Measurements from ENCODE around the gene NRF1.
A peak's percentile ranks its signal among the peaks of the same experiment; 100 is the strongest.

Gene NRF1

DNA sequence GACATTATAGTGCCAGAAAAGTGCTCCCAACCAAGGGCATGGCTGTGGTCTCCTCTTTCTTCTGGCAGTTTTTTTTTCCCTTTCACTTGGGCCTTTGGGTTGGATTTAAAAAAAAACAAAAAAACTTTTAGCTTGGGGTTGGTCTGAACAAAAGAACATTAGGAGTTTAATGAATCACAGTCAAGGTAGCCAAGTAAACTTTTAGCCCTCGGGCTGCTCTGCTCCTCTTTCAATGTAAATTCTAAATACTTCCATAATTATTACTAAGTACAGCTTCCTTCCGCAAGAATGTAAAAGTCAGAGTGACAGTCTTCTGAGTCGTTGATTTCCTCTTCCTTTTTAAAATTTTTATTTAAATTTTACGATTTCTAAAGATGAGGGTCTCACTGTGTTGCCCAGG lies 79.2 kb downstream of the NRF1 start:
- no peak overlapping the region for H3K27ac ChIP-seq (ENCODE audit: low read length)
- no peak overlapping the region for H3K4me3 ChIP-seq (ENCODE audit: low read length)
- peaks cover 21% of the 10 kb centered on the region for H3K36me3 ChIP-seq (ENCODE audit: control insufficient read depth, low read depth, low read length)
- H3K4me1 ChIP-seq (ENCODE audit: control insufficient read depth, low read depth, low read length): no peaks in the 10 kb centered on the region
- H3K9me3 ChIP-seq (ENCODE audit: control insufficient read depth, low read depth, low read length): no peaks in the 10 kb centered on the region
- no peak overlapping the region for H3K9ac ChIP-seq (ENCODE audit: low read length)
- H3K27me3 ChIP-seq (ENCODE audit: control insufficient read depth, insufficient read depth, low read length): no peaks in the 10 kb centered on the region

DNA sequence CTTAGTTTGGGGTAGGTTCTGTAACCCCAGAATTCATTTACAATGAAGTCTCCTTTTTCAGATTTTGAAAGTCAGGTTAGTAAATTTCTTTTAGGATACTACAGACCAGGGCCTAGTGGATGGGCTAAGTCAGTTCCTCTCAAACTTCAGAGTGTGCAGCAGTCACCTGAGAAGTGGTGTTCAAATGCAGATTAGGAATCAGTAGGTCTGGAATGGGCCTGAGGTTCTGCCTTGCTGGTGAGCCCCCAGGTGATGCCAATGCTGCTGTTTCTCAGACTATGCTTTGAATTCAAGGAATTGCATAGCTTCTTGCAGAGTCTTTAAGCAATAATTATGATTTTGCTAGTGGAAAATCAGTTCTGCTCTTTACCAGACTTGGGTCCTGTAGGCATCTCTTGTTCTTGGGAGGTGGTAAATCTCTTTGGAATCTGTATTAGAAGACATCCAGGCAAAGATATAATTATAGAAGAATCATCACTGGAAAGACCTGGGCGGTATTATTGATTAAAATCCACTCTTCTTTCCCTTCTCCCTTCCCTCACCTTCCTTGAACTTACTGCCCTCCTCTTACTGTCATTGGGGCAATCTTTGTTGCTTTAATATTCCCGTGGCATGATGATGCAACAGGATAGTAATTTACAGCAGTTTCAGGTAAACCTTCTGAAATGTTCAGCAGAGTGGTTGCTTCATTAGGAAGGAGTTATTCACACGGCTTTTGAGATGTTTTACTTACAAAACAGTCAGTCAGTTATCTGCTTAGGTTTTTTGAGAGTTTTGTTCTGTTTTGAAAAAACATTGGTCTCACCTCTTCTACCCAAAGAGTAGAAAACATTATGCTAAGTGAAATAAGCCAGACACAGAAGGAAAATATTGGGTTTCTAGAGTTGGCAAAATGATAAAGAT lies 87.2 kb downstream of the NRF1 start:
- Histone ChIP-seq H3K4me3 (ENCODE audit: low read length) (peak overlapping the region; percentile 11), H3K9ac (ENCODE audit: low read length) (no peak overlapping the region), H3K27me3 (ENCODE audit: control insufficient read depth, insufficient read depth, low read length) (no peaks in the 10 kb centered on the region), H3K36me3 (ENCODE audit: control insufficient read depth, low read depth, low read length) (no peaks in the 10 kb centered on the region), H3K27ac (ENCODE audit: low read length) (no peak overlapping the region), H3K9me3 (ENCODE audit: control insufficient read depth, low read depth, low read length) (no peaks in the 10 kb centered on the region), H3K4me1 (ENCODE audit: control insufficient read depth, low read depth, low read length) (peaks cover 8% of the 10 kb centered on the region)

DNA sequence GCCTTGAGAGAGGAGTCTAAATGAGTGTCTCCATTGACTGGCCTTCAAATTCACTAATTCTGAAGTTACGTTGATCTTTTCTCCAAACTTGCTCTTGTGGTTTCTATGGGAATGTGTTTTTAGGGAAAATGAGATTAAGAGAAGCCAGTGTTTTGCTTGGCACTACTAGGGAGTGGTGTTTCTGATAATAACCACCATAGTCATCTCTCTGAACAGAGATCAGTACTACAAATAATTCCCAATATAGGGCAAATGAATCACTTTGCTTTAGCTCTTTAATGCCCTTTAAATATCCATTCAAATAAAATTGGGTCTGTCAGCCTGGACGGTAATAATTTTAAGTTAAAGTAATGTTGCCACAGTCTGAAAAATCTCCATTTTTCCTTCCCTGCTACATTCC lies 90.8 kb downstream of the NRF1 start:
- H3K27me3 ChIP-seq (ENCODE audit: control insufficient read depth, insufficient read depth, low read length): no peaks in the 10 kb centered on the region
- no peak overlapping the region for H3K27ac ChIP-seq (ENCODE audit: low read length)
- no peak overlapping the region for H3K4me3 ChIP-seq (ENCODE audit: low read length)
- no peaks in the 10 kb centered on the region for H3K36me3 ChIP-seq (ENCODE audit: control insufficient read depth, low read depth, low read length)
- H3K9ac ChIP-seq (ENCODE audit: low read length): no peak overlapping the region
- peaks cover 8% of the 10 kb centered on the region for H3K4me1 ChIP-seq (ENCODE audit: control insufficient read depth, low read depth, low read length)
- no peaks in the 10 kb centered on the region for H3K9me3 ChIP-seq (ENCODE audit: control insufficient read depth, low read depth, low read length)

DNA sequence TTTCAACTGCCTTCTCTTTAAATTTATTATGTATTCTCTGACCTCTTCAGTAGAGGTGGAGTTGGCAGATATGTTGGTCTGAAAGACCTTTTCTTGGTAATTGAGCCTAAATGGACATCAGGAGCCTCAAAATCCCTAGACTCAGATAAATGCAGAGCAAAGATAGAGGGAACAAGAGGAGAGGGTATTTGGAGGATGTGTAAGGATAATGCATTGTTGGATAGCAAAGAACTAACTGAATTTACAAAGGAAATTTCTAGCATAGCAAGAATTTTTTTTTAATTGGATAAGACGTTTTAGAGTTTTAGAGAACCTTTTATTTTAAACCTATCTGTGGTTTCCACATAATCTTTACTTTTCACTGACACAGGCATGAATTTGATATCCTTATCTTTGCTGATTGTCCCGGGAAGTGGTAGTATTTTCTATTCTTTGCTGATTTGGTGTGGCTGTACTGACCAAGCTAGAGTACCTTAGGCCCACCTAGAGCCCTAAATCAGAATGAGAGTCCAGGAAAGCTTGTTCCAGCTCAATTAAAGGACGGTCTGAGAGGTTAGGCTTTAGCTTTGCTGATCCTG lies 91.3 kb downstream of the NRF1 start:
- Histone ChIP-seq H3K27ac (ENCODE audit: low read length) (no peak overlapping the region), H3K9me3 (ENCODE audit: control insufficient read depth, low read depth, low read length) (no peaks in the 10 kb centered on the region), H3K9ac (ENCODE audit: low read length) (no peak overlapping the region), H3K27me3 (ENCODE audit: control insufficient read depth, insufficient read depth, low read length) (no peaks in the 10 kb centered on the region), H3K4me1 (ENCODE audit: control insufficient read depth, low read depth, low read length) (peaks cover 8% of the 10 kb centered on the region), H3K4me3 (ENCODE audit: low read length) (no peak overlapping the region), H3K36me3 (ENCODE audit: control insufficient read depth, low read depth, low read length) (no peaks in the 10 kb centered on the region)

DNA sequence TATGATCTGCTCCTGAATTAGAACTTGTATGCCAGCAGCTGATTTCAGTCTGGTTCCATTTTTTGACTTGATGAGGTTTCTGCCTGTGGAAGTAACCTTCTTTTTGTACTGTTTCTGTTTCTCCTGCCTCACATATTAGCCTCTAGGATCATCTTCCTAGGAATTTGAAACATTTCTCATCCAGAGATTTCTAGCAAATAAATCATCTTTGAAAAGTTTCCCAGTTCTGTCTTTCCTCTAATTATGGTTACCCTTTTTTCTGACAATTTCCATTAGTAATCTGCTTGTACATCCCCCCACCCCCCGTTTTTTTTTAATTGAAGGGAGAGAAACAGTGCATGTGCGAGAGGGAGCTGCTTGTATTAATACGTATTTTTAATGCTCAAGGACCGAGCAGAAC lies 92.2 kb downstream of the NRF1 start:
- Histone ChIP-seq H3K9ac (ENCODE audit: low read length) (no peak overlapping the region), H3K9me3 (ENCODE audit: control insufficient read depth, low read depth, low read length) (no peaks in the 10 kb centered on the region), H3K36me3 (ENCODE audit: control insufficient read depth, low read depth, low read length) (no peaks in the 10 kb centered on the region), H3K4me1 (ENCODE audit: control insufficient read depth, low read depth, low read length) (peaks cover 1% of the 10 kb centered on the region), H3K27ac (ENCODE audit: low read length) (no peak overlapping the region), H3K27me3 (ENCODE audit: control insufficient read depth, insufficient read depth, low read length) (no peaks in the 10 kb centered on the region), H3K4me3 (ENCODE audit: low read length) (no peak overlapping the region)

DNA sequence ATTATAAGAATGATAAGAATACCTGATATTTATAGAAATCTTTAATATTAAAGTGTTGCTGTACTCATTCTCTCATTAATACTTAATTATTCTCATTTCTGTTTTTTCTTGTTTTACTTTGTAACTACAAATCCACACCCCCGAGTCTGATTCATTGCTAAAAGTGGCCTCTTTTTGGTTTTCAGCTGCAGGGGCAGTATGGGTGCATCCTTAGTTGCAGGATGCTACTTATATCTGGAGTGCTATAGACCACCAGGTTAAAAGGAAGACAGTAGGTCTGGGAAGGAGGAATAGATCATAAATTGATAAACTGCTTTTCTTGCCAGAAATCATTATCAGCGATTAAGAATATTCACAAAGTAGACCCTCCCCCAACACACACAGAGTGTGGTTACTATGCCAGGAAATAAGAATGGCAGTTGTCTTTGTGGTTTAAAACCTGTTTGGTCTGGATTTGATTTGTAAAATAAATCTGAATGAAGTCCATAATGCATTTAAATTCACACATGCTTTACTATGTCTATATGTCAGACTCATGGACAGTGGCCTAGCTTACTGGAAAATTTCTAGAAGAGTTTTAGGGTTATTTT lies 96.5 kb downstream of the NRF1 start:
- Histone ChIP-seq H3K27ac (ENCODE audit: low read length) (no peak overlapping the region), H3K27me3 (ENCODE audit: control insufficient read depth, insufficient read depth, low read length) (no peaks in the 10 kb centered on the region), H3K4me1 (ENCODE audit: control insufficient read depth, low read depth, low read length) (no peaks in the 10 kb centered on the region), H3K4me3 (ENCODE audit: low read length) (no peak overlapping the region), H3K9me3 (ENCODE audit: control insufficient read depth, low read depth, low read length) (no peaks in the 10 kb centered on the region), H3K36me3 (ENCODE audit: control insufficient read depth, low read depth, low read length) (peaks cover 28% of the 10 kb centered on the region), H3K9ac (ENCODE audit: low read length) (no peak overlapping the region)

DNA sequence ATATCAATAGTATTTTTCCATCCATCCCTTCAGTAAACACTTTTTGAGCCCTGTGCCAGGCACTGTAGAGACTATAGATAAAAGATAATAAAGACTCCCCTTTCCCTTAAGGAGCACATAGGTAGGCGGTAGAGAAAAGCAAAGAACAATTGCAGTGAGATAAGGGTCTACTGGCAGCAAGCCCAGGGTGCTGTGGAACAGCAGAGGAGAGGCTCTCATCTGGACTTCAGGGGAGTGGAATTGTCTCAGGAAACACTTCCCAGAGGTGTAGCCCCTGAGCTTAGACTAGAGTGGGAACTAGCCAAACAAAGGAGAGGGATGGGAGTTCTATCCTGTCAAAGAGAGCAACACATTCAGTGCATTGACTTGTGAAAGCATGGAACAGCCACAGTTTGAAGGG lies 102.0 kb downstream of the NRF1 start:
- no peaks in the 10 kb centered on the region for H3K27me3 ChIP-seq (ENCODE audit: control insufficient read depth, insufficient read depth, low read length)
- no peaks in the 10 kb centered on the region for H3K4me1 ChIP-seq (ENCODE audit: control insufficient read depth, low read depth, low read length)
- H3K9me3 ChIP-seq (ENCODE audit: control insufficient read depth, low read depth, low read length): no peaks in the 10 kb centered on the region
- H3K36me3 ChIP-seq (ENCODE audit: control insufficient read depth, low read depth, low read length): peaks cover 63% of the 10 kb centered on the region
- no peak overlapping the region for H3K9ac ChIP-seq (ENCODE audit: low read length)
- H3K27ac ChIP-seq (ENCODE audit: low read length): no peak overlapping the region
- no peak overlapping the region for H3K4me3 ChIP-seq (ENCODE audit: low read length)

DNA sequence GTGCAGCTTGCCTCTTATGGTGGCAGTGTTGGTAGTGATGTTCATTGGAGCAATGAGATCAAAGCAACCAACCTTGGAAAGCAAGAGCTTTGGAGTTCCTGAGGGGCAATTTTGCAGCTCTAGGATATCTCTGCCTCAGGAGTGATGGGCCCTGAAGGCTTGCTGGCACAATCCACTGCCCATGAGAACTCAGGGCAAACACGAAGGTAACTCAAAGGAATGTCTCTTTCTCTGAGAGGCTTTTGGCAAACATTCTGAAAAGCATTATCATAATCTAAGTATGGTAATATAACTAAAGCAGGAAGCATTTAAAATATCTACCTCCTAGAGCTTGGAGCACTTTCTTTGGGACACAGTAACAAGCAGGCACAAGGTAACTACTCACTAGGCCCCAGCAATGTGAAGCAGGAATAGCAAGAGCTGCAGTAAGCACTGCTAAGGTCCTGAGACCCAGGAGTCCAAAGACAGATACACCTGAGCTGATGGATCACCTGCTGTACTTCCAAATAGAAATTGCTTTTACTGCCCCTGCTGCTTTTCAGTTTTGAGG lies 103.1 kb downstream of the NRF1 start:
- H3K9ac ChIP-seq (ENCODE audit: low read length): no peak overlapping the region
- H3K36me3 ChIP-seq (ENCODE audit: control insufficient read depth, low read depth, low read length): peaks cover 68% of the 10 kb centered on the region
- no peak overlapping the region for H3K27ac ChIP-seq (ENCODE audit: low read length)
- H3K4me1 ChIP-seq (ENCODE audit: control insufficient read depth, low read depth, low read length): no peaks in the 10 kb centered on the region
- no peaks in the 10 kb centered on the region for H3K27me3 ChIP-seq (ENCODE audit: control insufficient read depth, insufficient read depth, low read length)
- no peak overlapping the region for H3K4me3 ChIP-seq (ENCODE audit: low read length)
- no peaks in the 10 kb centered on the region for H3K9me3 ChIP-seq (ENCODE audit: control insufficient read depth, low read depth, low read length)

DNA sequence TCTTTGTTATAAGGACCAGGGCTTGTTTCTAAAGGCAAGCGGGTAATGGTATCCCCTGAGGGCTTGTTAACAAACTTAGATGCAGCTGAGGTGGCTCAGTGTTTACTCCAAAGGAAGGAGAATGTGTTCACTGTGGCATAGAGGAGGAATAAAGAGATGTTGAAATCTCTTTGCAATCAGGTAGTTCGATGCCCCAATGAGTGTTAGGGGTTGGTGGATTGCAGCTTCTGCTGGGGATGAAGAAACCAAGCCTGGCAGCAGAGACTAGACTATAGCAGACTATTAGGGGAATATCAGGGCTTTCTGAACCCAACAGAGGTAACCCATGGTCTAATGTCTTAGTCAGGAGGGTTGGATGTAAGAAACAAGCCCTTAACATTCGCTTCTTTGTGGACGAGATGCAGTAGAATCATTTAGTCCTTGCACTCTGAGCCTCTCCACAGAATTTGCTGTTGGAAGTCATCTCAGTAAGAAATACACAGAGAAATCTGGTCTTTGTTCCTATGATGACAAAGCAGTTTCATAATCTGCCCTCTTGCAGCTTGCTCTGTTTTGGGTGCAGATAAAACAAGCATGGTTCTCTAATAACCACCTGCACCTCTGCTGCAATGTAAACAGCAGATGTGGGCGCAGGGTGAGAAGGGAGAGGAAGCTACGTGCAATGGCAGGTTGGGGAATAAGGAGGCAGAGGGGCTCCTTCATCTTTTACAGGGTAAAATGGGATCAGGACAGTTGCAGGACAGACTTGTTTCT lies 108.6 kb downstream of the NRF1 start:
- H3K27me3 ChIP-seq (ENCODE audit: control insufficient read depth, insufficient read depth, low read length): no peaks in the 10 kb centered on the region
- no peak overlapping the region for H3K9ac ChIP-seq (ENCODE audit: low read length)
- H3K27ac ChIP-seq (ENCODE audit: low read length): no peak overlapping the region
- no peak overlapping the region for H3K4me3 ChIP-seq (ENCODE audit: low read length)
- peaks cover 55% of the 10 kb centered on the region for H3K36me3 ChIP-seq (ENCODE audit: control insufficient read depth, low read depth, low read length)
- H3K4me1 ChIP-seq (ENCODE audit: control insufficient read depth, low read depth, low read length): no peaks in the 10 kb centered on the region
- H3K9me3 ChIP-seq (ENCODE audit: control insufficient read depth, low read depth, low read length): no peaks in the 10 kb centered on the region

DNA sequence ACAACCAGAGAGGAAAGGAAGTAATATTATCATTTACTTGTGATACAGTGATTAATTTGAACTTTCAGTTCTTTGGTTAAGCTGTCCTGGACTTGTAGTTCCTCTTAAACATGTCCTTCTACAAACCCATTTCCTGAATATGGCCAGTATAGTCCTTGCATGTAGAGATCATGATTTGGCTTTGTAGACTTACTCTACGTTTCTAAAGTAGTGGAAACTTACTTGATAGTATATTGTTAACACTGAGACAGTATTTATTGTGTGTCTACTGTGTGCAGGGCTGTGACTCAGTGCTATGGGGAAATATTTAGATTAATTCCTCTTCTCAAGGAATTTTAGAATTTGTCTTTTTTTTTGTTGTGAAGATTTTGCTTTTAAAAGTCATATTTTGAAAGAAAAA lies 109.5 kb downstream of the NRF1 start:
- no peak overlapping the region for H3K27ac ChIP-seq (ENCODE audit: low read length)
- peaks cover 58% of the 10 kb centered on the region for H3K36me3 ChIP-seq (ENCODE audit: control insufficient read depth, low read depth, low read length)

DNA sequence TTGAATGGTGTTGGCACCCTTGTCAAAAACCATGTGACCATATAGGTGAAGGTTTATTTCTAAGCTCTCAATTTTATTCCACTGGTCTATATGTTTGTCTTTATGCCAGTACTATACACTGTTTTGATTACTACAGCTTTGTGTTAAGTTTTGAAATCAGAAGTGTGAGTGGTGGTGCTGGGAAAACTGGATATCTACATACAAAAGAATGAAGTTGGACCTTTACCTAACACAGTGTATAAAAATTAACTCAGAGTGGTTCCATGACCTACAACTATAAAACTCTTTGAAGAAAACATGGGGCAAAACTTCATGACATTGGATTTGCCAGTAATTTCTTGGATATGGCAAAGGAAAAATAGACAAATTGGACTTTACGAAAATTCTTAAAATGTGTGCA lies 112.2 kb downstream of the NRF1 start:
- Histone ChIP-seq H3K4me1 (ENCODE audit: control insufficient read depth, low read depth, low read length) (no peaks in the 10 kb centered on the region), H3K4me3 (ENCODE audit: low read length) (no peak overlapping the region), H3K9me3 (ENCODE audit: control insufficient read depth, low read depth, low read length) (no peaks in the 10 kb centered on the region), H3K27me3 (ENCODE audit: control insufficient read depth, insufficient read depth, low read length) (no peaks in the 10 kb centered on the region), H3K27ac (ENCODE audit: low read length) (no peak overlapping the region), H3K36me3 (ENCODE audit: control insufficient read depth, low read depth, low read length) (peaks cover 37% of the 10 kb centered on the region), H3K9ac (ENCODE audit: low read length) (no peak overlapping the region)

More for the DNA sequence above, 109.5 kb downstream of the NRF1 start:
- Histone ChIP-seq H3K9ac (ENCODE audit: low read length) (no peak overlapping the region), H3K9me3 (ENCODE audit: control insufficient read depth, low read depth, low read length) (no peaks in the 10 kb centered on the region), H3K27me3 (ENCODE audit: control insufficient read depth, insufficient read depth, low read length) (no peaks in the 10 kb centered on the region), H3K4me3 (ENCODE audit: low read length) (no peak overlapping the region), H3K4me1 (ENCODE audit: control insufficient read depth, low read depth, low read length) (no peaks in the 10 kb centered on the region)

Data from iPS-18a (cell line).